Bronchial epithelial cell (primary cell): ENCODE measurements around the gene GZMM. TPM values are rescaled to one million over a fixed set of nuclear protein-coding genes. Genes with fewer than 3 reads are reported as not detected.

Source experiments
- DNase-seq: peaks from one replicate; pipeline ENCODE4 v3.0.0-alpha.2; 2010; ENCODE audit warnings: low read depth
- FAIRE-seq: peaks from 2 replicates; lab custom pipeline; 2011; peaks lifted over from hg19 to GRCh38; lab: Jason Lieb, UNC
- H3K27me3 ChIP-seq: 2 replicates; pipeline ENCODE4 v1.5.1; 2011; ENCODE audit warnings: low read length; ENCODE audit not compliant: control insufficient read depth, insufficient read depth
- H3K36me3 ChIP-seq: 2 replicates; pipeline ENCODE4 v1.5.1; 2011; ENCODE audit warnings: low read length; ENCODE audit not compliant: control insufficient read depth, insufficient read depth
- H3K4me3 ChIP-seq: 2 replicates; pipeline ENCODE4 v1.5.1; 2011; ENCODE audit warnings: mild to moderate bottlenecking, low read depth, low read length, control low read depth
- CTCF ChIP-seq: IDR thresholded peaks from 2 replicates; pipeline ENCODE4 v1.5.1; 2011; ENCODE audit warnings: mild to moderate bottlenecking, moderate library complexity, low read length, control low read depth, inconsistent platforms; ENCODE audit not compliant: insufficient read depth, severe bottlenecking
- total RNA-seq: library from RNA; depleted of rRNA; stranded (reverse); fragments of >200 nt; gene quantifications from 2 replicates; pipeline ENCODE4 v1.2.1, GENCODE V29; 2014

Gene GZMM
- total RNA-seq, 1 donor from 2014 or later = not detected

- TF ChIP-seq CTCF = peak; percentile 58
- DNase-seq (peak; percentile 50), FAIRE-seq (no peak)
- Histone ChIP-seq H3K4me3 (peak overlapping the region; percentile 90), H3K36me3 (peaks cover 14% of the 10 kb centered on the region), H3K27me3 (no peaks in the 10 kb centered on the region)
Measured at GRCh38 chr19:532561-533363, 11.1 kb upstream of the GZMM start.

- no peak for TF ChIP-seq CTCF
- Histone ChIP-seq H3K4me3 (peak overlapping the region; percentile 90), H3K36me3 (peaks cover 16% of the 10 kb centered on the region), H3K27me3 (no peaks in the 10 kb centered on the region)
- FAIRE-seq (no peak), DNase-seq (no peak)
Measured at GRCh38 chr19:533364-534058, 10.3 kb upstream of the GZMM start.

- H3K27me3 ChIP-seq = no peaks in the 10 kb centered on the region
- peaks cover 20% of the 10 kb centered on the region for H3K36me3 ChIP-seq
- TF ChIP-seq CTCF = no peak
- no peak overlapping the region for H3K4me3 ChIP-seq
- FAIRE-seq (no peak), DNase-seq (no peak)
Measured at GRCh38 chr19:534088-534487, 9.8 kb upstream of the GZMM start.

- FAIRE-seq = no peak
- Histone ChIP-seq H3K4me3 (no peak overlapping the region), H3K36me3 (peaks cover 23% of the 10 kb centered on the region), H3K27me3 (no peaks in the 10 kb centered on the region)
- no peak for TF ChIP-seq CTCF
- DNase-seq = peak; percentile 32
Measured at GRCh38 chr19:535017-535835, 8.6 kb upstream of the GZMM start.

- no peak overlapping the region for H3K4me3 ChIP-seq
- H3K27me3 ChIP-seq = no peaks in the 10 kb centered on the region
- no peak for TF ChIP-seq CTCF
- H3K36me3 ChIP-seq = peaks cover 23% of the 10 kb centered on the region
- no peak for FAIRE-seq
- no peak for DNase-seq
Measured at GRCh38 chr19:536031-536880, 7.6 kb upstream of the GZMM start.
